OCI-LY3 (cell line): Measurements from ENCODE around the gene TXNDC11.

Experiments
- H2AFZ ChIP-seq: fragments of 200-600, 300-600 bp; shearing (Covaris generic); 2 replicates; pipeline ENCODE4 v1.6.0; 2014; ENCODE audit warnings: antibody characterized with exemption, low read depth, low read length
- H3K27ac ChIP-seq: fragments of 200-600, 300-600 bp; sonication (generic); 2 replicates; pipeline ENCODE4 v1.5.1; 2014; ENCODE audit warnings: mild to moderate bottlenecking, low read length, moderate library complexity, mixed read lengths
- H3K27me3 ChIP-seq: fragments of 200-600, 300-600 bp; sonication (generic); 2 replicates; pipeline ENCODE4 v1.6.1; 2014; ENCODE audit warnings: low read depth, low read length, mixed read lengths
- H3K36me3 ChIP-seq: fragments of 200-600, 300-600 bp; sonication (generic); replicated peaks from 2 replicates; pipeline ENCODE3; 2014; ENCODE audit warnings: low read depth, low read length, mixed read lengths
- H3K4me1 ChIP-seq: fragments of 300-600, 200-600 bp; sonication (generic); 2 replicates; pipeline ENCODE4 v1.6.1; 2014; ENCODE audit warnings: low read length, mixed read lengths
- H3K4me2 ChIP-seq: fragments of 200-600, 300-600 bp; sonication (generic); 2 replicates; pipeline ENCODE4 v1.6.1; 2014; ENCODE audit warnings: low read length, mixed read lengths
- H3K4me3 ChIP-seq: fragments of 300-600, 200-600 bp; sonication (generic); 2 replicates; pipeline ENCODE4 v1.5.1; 2014; ENCODE audit warnings: antibody characterized with exemption, mild to moderate bottlenecking, low read length, moderate library complexity
- H3K79me2 ChIP-seq: fragments of 300-600, 200-600 bp; shearing (Covaris generic); 2 replicates; pipeline ENCODE4 v1.6.1; 2014; ENCODE audit warnings: mild to moderate bottlenecking, low read length, mixed read lengths
- H3K9ac ChIP-seq: fragments of 300-600, 200-600 bp; shearing (Covaris generic); 2 replicates; pipeline ENCODE4 v1.6.0; 2014; ENCODE audit warnings: mild to moderate bottlenecking, low read length, moderate library complexity
- H3K9me3 ChIP-seq: fragments of 200-600, 300-600 bp; shearing (Covaris generic); 2 replicates; pipeline ENCODE4 v1.6.1; 2014; ENCODE audit warnings: low read length, mixed read lengths; ENCODE audit not compliant: insufficient read depth
- H4K20me1 ChIP-seq: fragments of 200-600, 300-600 bp; sonication (generic); 2 replicates; pipeline ENCODE4 v1.6.1; 2016; ENCODE audit warnings: low read length, mixed read lengths; ENCODE audit not compliant: insufficient read depth
- CTCF ChIP-seq: fragments of 200-600, 300-600 bp; sonication (generic); IDR thresholded peaks from 2 replicates; pipeline ENCODE4 v1.5.1; 2014; ENCODE audit warnings: antibody characterized with exemption, low read length, low read depth
- EZH2phosphoT487 ChIP-seq: fragments of 200-600 bp; shearing (Covaris generic); IDR thresholded peaks from 2 replicates; pipeline ENCODE4 v1.6.1; 2018; ENCODE audit warnings: antibody characterized with exemption, mixed run types, low read depth

TXNDC11 gene

GRCh38 chr16:11722468-11722808 is 20.2 kb downstream of the TXNDC11 start:
- H2AFZ ChIP-seq: no peak overlapping the region
- H3K4me1 ChIP-seq: no peaks in the 10 kb centered on the region
- no peak overlapping the region for H3K4me2 ChIP-seq
- no peak overlapping the region for H3K9ac ChIP-seq
- no peak for TF ChIP-seq CTCF
- no peak for TF ChIP-seq EZH2phosphoT487
- H3K36me3 ChIP-seq: peaks cover 66% of the 10 kb centered on the region
- H4K20me1 ChIP-seq: peaks cover 49% of the 10 kb centered on the region
- H3K4me3 ChIP-seq: no peak overlapping the region
- no peaks in the 10 kb centered on the region for H3K9me3 ChIP-seq
- H3K27me3 ChIP-seq: no peaks in the 10 kb centered on the region
- H3K27ac ChIP-seq: no peak overlapping the region
- H3K79me2 ChIP-seq: peaks cover 65% of the 10 kb centered on the region

GRCh38 chr16:11721781-11722467 is 20.7 kb downstream of the TXNDC11 start:
- no peak overlapping the region for H3K4me2 ChIP-seq
- no peaks in the 10 kb centered on the region for H3K9me3 ChIP-seq
- H3K27me3 ChIP-seq: no peaks in the 10 kb centered on the region
- no peak overlapping the region for H3K9ac ChIP-seq
- H3K4me3 ChIP-seq: no peak overlapping the region
- no peak overlapping the region for H2AFZ ChIP-seq
- H3K4me1 ChIP-seq: no peaks in the 10 kb centered on the region
- H3K27ac ChIP-seq: no peak overlapping the region
- TF ChIP-seq CTCF: no peak
- H3K79me2 ChIP-seq: peaks cover 61% of the 10 kb centered on the region
- peaks cover 63% of the 10 kb centered on the region for H3K36me3 ChIP-seq
- H4K20me1 ChIP-seq: peaks cover 48% of the 10 kb centered on the region

- H3K4me2 ChIP-seq: no peak overlapping the region
- H3K4me1 ChIP-seq: peaks cover 12% of the 10 kb centered on the region
- H3K36me3 ChIP-seq: peaks cover 64% of the 10 kb centered on the region
Measured at GRCh38 chr16:11719762-11720161, 22.9 kb downstream of the TXNDC11 start.

GRCh38 chr16:11719171-11719570 is 23.5 kb downstream of the TXNDC11 start:
- Histone ChIP-seq H3K27ac (no peak overlapping the region), H3K9ac (no peak overlapping the region), H2AFZ (no peak overlapping the region), H3K4me3 (no peak overlapping the region), H4K20me1 (peaks cover 36% of the 10 kb centered on the region), H3K9me3 (no peaks in the 10 kb centered on the region), H3K27me3 (no peaks in the 10 kb centered on the region), H3K36me3 (peaks cover 60% of the 10 kb centered on the region), H3K79me2 (peaks cover 44% of the 10 kb centered on the region), H3K4me1 (peaks cover 12% of the 10 kb centered on the region), H3K4me2 (no peak overlapping the region)
- TF ChIP-seq CTCF (no peak), EZH2phosphoT487 (no peak)

More at GRCh38 chr16:11719762-11720161, 22.9 kb downstream of the TXNDC11 start:
- no peak overlapping the region for H2AFZ ChIP-seq
- peaks cover 37% of the 10 kb centered on the region for H4K20me1 ChIP-seq
- no peaks in the 10 kb centered on the region for H3K27me3 ChIP-seq
- no peak overlapping the region for H3K27ac ChIP-seq
- H3K9me3 ChIP-seq: no peaks in the 10 kb centered on the region
- H3K79me2 ChIP-seq: peaks cover 48% of the 10 kb centered on the region
- no peak overlapping the region for H3K9ac ChIP-seq
- H3K4me3 ChIP-seq: no peak overlapping the region
- TF ChIP-seq CTCF (no peak), EZH2phosphoT487 (no peak)
